Neural cell (in vitro differentiated cells): Measurements from ENCODE around the gene MTOR. TPM values are rescaled to one million over a fixed set of nuclear protein-coding genes. Genes with fewer than 3 reads are reported as not detected.
A peak's percentile ranks its signal among the peaks of the same experiment; 100 is the strongest.
"Not testable (repeated sequence)": the region's sequence is repeated elsewhere in the genome, so short reads cannot be mapped to it uniquely, and the experiment has no call there.

Source experiments
- H2AFZ ChIP-seq: fragments of 200-600, 300-800 bp; sonication (generic), shearing (Covaris generic); 2 replicates; pipeline ENCODE4 v1.6.0; 2014; ENCODE audit warnings: low read depth, mild to moderate bottlenecking, antibody characterized with exemption, low read length, moderate library complexity
- H3F3A ChIP-seq: fragments of 200-600 bp; shearing (Covaris generic); 2 replicates; pipeline ENCODE4 v1.6.1; 2016; ENCODE audit warnings: mild to moderate bottlenecking, moderate library complexity, mixed read lengths, antibody characterized with exemption, low read length; ENCODE audit not compliant: insufficient read depth, poor library complexity, severe bottlenecking
- H3K27ac ChIP-seq: fragments of 200-600, 300-800 bp; sonication (generic), shearing (Covaris generic); 2 replicates; pipeline ENCODE4 v1.5.1; 2014; ENCODE audit warnings: mild to moderate bottlenecking, low read length, moderate library complexity
- H3K27me3 ChIP-seq: fragments of 300-800, 200-600 bp; sonication (generic), shearing (Covaris generic); 2 replicates; pipeline ENCODE4 v1.6.0; 2014; ENCODE audit warnings: mild to moderate bottlenecking, low read depth, low read length, moderate library complexity; ENCODE audit not compliant: insufficient read depth
- H3K36me3 ChIP-seq: fragments of 300-800, 200-600 bp; sonication (generic), shearing (Covaris generic); 2 replicates; pipeline ENCODE4 v1.5.1; 2014; ENCODE audit warnings: mild to moderate bottlenecking, antibody characterized with exemption, low read length, moderate library complexity; ENCODE audit not compliant: insufficient read depth
- H3K4me2 ChIP-seq: fragments of 300-800, 200-600 bp; sonication (generic), shearing (Covaris generic); 2 replicates; pipeline ENCODE4 v1.6.0; 2014; ENCODE audit warnings: mild to moderate bottlenecking, low read length
- H3K4me3 ChIP-seq: fragments of 300-800, 200-600 bp; sonication (generic), shearing (Covaris generic); 2 replicates; pipeline ENCODE4 v1.5.1; 2014; ENCODE audit warnings: mild to moderate bottlenecking, low read length, moderate library complexity
- H3K79me2 ChIP-seq: fragments of 200-600 bp; shearing (Covaris generic); replicated peaks from 2 replicates; pipeline ENCODE4 v1.6.0; 2014; ENCODE audit warnings: mild to moderate bottlenecking, low read length, moderate library complexity; ENCODE audit not compliant: insufficient read depth
- H3K9ac ChIP-seq: fragments of 300-800, 200-600 bp; sonication (generic), shearing (Covaris generic); 2 replicates; pipeline ENCODE4 v1.6.1; 2016; ENCODE audit warnings: mild to moderate bottlenecking, low read length, mixed read lengths
- H3K9me2 ChIP-seq: fragments of 200-600 bp; shearing (Covaris generic); 2 replicates; pipeline ENCODE4 v1.6.1; 2016; ENCODE audit warnings: mild to moderate bottlenecking, low read length, mixed read lengths; ENCODE audit not compliant: insufficient read depth
- H3K9me3 ChIP-seq: fragments of 200-600, 300-800 bp; sonication (generic), shearing (Covaris generic); 2 replicates; pipeline ENCODE4 v1.6.1; 2016; ENCODE audit warnings: mild to moderate bottlenecking, mixed run types, low read length, moderate library complexity, mixed read lengths
- H4K20me1 ChIP-seq: fragments of 200-600 bp; shearing (Covaris generic); 2 replicates; pipeline ENCODE4 v1.6.1; 2016; ENCODE audit warnings: mild to moderate bottlenecking, mixed run types; ENCODE audit not compliant: insufficient read depth
- EP300 ChIP-seq: fragments of 450-650 bp; conservative IDR thresholded peaks from 2 replicates; pipeline ENCODE4 v1.6.1; 2014; ENCODE audit warnings: antibody characterized with exemption, mild to moderate bottlenecking, moderate library complexity; ENCODE audit not compliant: poor library complexity, severe bottlenecking
- EZH2 ChIP-seq: fragments of 200-600, 300-800 bp; shearing (Covaris generic), sonication (generic); IDR thresholded peaks from 2 replicates; pipeline ENCODE4 v1.6.1; 2014; ENCODE audit warnings: antibody characterized with exemption, low read length, borderline replicate concordance, mild to moderate bottlenecking; ENCODE audit not compliant: insufficient read depth, poor library complexity, severe bottlenecking
- RAD21 ChIP-seq: fragments of 450-650 bp; conservative IDR thresholded peaks from 2 replicates; pipeline ENCODE4 v1.6.1; 2014; ENCODE audit warnings: antibody characterized with exemption, mild to moderate bottlenecking, moderate library complexity
- SMC3 ChIP-seq: fragments of 450-650 bp; conservative IDR thresholded peaks from 2 replicates; pipeline ENCODE4 v1.6.1; 2014; ENCODE audit warnings: antibody characterized with exemption, mild to moderate bottlenecking, moderate library complexity; ENCODE audit not compliant: poor library complexity
- polyA plus RNA-seq: library from polyadenylated mRNA; depleted of rRNA; stranded (reverse); fragments of >200 nt; gene quantifications from 2 replicates; pipeline ENCODE4 v1.2.3, GENCODE V29; 2014
- TF ChIP-seq, protein P1 (sequence below): IDR thresholded peaks from 2 replicates; pipeline ENCODE4 v1.6.1; 2012; ENCODE audit warnings: borderline replicate concordance
- TF ChIP-seq, protein P2 (sequence below): fragments of 450-650 bp; IDR thresholded peaks from 2 replicates; pipeline ENCODE4 v1.5.1; 2014; ENCODE audit warnings: antibody characterized with exemption, mild to moderate bottlenecking, moderate library complexity; ENCODE audit not compliant: poor library complexity, severe bottlenecking

Gene MTOR
- polyA plus RNA-seq, 1 donor from 2014 or later = 41.2 TPM

DNA sequence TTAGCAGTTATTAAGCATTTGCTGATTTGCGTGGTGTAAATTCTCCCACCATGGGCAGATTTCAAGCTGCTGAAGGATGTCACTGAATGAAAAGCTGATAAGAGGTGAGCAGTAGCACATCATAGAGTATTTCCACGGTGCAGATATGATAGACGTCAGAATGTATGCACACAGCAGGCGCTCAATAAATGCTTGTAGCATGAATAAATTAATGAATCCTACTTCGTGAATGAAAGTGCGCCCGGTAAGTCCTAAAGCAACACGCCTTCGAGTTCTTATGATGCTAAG lies 10.1 kb upstream of the MTOR start:
- no peak overlapping the region for H2AFZ ChIP-seq
- H3K27ac ChIP-seq = no peak overlapping the region
- H3K9me2 ChIP-seq = no peaks in the 10 kb centered on the region
- TF ChIP-seq EZH2 (no peak), SMC3 (peak; percentile 39), EP300 (no peak), RAD21 (peak; percentile 29)
- TF ChIP-seq, protein P1, sequence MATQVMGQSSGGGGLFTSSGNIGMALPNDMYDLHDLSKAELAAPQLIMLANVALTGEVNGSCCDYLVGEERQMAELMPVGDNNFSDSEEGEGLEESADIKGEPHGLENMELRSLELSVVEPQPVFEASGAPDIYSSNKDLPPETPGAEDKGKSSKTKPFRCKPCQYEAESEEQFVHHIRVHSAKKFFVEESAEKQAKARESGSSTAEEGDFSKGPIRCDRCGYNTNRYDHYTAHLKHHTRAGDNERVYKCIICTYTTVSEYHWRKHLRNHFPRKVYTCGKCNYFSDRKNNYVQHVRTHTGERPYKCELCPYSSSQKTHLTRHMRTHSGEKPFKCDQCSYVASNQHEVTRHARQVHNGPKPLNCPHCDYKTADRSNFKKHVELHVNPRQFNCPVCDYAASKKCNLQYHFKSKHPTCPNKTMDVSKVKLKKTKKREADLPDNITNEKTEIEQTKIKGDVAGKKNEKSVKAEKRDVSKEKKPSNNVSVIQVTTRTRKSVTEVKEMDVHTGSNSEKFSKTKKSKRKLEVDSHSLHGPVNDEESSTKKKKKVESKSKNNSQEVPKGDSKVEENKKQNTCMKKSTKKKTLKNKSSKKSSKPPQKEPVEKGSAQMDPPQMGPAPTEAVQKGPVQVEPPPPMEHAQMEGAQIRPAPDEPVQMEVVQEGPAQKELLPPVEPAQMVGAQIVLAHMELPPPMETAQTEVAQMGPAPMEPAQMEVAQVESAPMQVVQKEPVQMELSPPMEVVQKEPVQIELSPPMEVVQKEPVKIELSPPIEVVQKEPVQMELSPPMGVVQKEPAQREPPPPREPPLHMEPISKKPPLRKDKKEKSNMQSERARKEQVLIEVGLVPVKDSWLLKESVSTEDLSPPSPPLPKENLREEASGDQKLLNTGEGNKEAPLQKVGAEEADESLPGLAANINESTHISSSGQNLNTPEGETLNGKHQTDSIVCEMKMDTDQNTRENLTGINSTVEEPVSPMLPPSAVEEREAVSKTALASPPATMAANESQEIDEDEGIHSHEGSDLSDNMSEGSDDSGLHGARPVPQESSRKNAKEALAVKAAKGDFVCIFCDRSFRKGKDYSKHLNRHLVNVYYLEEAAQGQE = no peak
- TF ChIP-seq, protein P2, sequence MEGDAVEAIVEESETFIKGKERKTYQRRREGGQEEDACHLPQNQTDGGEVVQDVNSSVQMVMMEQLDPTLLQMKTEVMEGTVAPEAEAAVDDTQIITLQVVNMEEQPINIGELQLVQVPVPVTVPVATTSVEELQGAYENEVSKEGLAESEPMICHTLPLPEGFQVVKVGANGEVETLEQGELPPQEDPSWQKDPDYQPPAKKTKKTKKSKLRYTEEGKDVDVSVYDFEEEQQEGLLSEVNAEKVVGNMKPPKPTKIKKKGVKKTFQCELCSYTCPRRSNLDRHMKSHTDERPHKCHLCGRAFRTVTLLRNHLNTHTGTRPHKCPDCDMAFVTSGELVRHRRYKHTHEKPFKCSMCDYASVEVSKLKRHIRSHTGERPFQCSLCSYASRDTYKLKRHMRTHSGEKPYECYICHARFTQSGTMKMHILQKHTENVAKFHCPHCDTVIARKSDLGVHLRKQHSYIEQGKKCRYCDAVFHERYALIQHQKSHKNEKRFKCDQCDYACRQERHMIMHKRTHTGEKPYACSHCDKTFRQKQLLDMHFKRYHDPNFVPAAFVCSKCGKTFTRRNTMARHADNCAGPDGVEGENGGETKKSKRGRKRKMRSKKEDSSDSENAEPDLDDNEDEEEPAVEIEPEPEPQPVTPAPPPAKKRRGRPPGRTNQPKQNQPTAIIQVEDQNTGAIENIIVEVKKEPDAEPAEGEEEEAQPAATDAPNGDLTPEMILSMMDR = peak; percentile 47
- H3K9ac ChIP-seq = no peak overlapping the region
- no peaks in the 10 kb centered on the region for H3F3A ChIP-seq
- no peak overlapping the region for H3K4me2 ChIP-seq
- H3K4me3 ChIP-seq = peak overlapping the region; percentile 62
- H3K27me3 ChIP-seq = no peaks in the 10 kb centered on the region
- H3K36me3 ChIP-seq = no peaks in the 10 kb centered on the region
- H4K20me1 ChIP-seq = no peaks in the 10 kb centered on the region
- no peaks in the 10 kb centered on the region for H3K9me3 ChIP-seq
- H3K79me2 ChIP-seq = peaks cover 21% of the 10 kb centered on the region

DNA sequence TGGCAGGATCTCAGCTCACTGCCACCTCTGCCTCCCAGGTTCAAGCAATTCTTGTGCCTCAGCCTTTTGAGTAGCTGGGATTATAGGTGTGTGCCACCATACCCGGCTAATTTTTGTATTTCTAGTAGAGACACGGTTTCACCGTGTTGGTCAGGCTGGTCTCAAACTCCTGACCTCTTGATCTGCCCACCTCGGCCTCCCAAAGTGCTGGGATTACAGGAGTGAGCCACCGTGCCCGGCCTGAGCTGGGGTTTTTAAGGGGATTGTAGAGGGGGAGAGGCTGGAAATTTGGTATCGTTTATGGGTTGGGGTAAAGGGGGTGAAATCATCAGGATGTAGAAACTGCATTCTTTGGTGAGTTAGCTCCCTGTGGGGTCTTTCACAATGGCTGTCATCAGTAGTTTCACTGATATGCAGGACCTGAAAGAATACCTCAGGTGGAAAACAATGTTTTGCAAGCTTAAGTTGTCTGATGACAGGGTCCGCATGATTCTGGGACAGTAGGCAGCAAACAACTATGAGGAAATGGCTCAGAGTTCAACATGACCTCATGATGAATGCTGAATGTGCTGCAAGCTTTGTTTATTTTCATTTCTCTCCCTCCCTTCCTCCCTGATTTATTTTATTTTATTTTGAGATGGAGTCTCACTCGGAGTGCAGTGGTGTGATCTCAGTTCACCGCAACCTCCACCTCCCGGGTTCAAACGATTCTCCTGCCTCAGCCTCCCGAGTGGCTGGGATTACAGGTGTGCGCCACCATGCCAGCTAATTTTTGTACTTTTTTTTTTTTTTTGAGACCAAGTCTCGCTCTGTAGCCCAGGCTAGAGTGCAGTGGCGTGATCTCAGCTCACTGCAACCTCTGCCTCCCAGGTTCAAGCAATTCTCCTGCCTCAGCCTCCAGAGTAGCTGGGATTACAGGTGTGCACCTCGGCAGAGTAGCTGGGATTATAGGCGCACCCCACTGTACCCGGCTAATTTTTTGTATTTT lies 5.3 kb upstream of the MTOR start:
- H3K9me3 ChIP-seq, H2AFZ ChIP-seq, H3K4me3 ChIP-seq, H3K4me2 ChIP-seq, H3K79me2 ChIP-seq, H3K9me2 ChIP-seq, H3K27ac ChIP-seq, H3K9ac ChIP-seq, H4K20me1 ChIP-seq, H3K27me3 ChIP-seq, H3K36me3 ChIP-seq, H3F3A ChIP-seq: not testable (repeated sequence)
